SK-N-SH treated with all-trans-retinoic acid at 6 μM for 48 hours (cell line): Measurements from ENCODE around the gene SLC35G2.
A peak's percentile ranks its signal among the peaks of the same experiment; 100 is the strongest.

ENCODE experiments used
- ATAC-seq: fragments of 200-7000 bp; cut with Tn5 transposase; 3 replicates; pipeline ENCODE4 v1.9.1; 2020; ENCODE audit warnings: mild to moderate bottlenecking, moderate library complexity
- ARNTL ChIP-seq: fragments of 450-650 bp; formaldehyde crosslinking; IDR thresholded peaks from 2 replicates; pipeline ENCODE4 v1.5.0; 2020; ENCODE audit warnings: low read depth, mild to moderate bottlenecking, moderate library complexity, borderline replicate concordance
- CREB5 ChIP-seq: fragments of 250-450 bp; sonication (Bioruptor Pico); IDR thresholded peaks from 2 replicates; pipeline ENCODE4 v1.5.1; 2020; ENCODE audit warnings: low read depth, mild to moderate bottlenecking, moderate library complexity
- CSDC2 ChIP-seq: fragments of 250-450 bp; sonication (Bioruptor Pico); IDR thresholded peaks from 2 replicates; pipeline ENCODE4 v1.5.0; 2020; ENCODE audit warnings: mild to moderate bottlenecking, moderate library complexity
- CSRNP3 ChIP-seq: fragments of 250-450 bp; sonication (Bioruptor Pico); IDR thresholded peaks from 2 replicates; pipeline ENCODE4 v1.5.1; 2021; ENCODE audit warnings: mild to moderate bottlenecking, moderate library complexity
- ESRRG ChIP-seq: fragments of 250-450 bp; sonication (Bioruptor Pico); IDR thresholded peaks from 2 replicates; pipeline ENCODE4 v1.6.1; 2021; ENCODE audit warnings: mild to moderate bottlenecking
- GLIS3 ChIP-seq: fragments of 250-450 bp; sonication (Bioruptor Pico); IDR thresholded peaks from 2 replicates; pipeline ENCODE4 v1.5.0; 2020; ENCODE audit warnings: mild to moderate bottlenecking, moderate library complexity
- ISL1 ChIP-seq: fragments of 250-450 bp; sonication (Bioruptor Pico); IDR thresholded peaks from 2 replicates; pipeline ENCODE4 v2.1.2; 2022; ENCODE audit warnings: mild to moderate bottlenecking, moderate library complexity
- OSR1 ChIP-seq: fragments of 250-450 bp; sonication (Bioruptor Pico); IDR thresholded peaks from 2 replicates; pipeline ENCODE4 v1.8.0; 2022; ENCODE audit warnings: moderate library complexity, mild to moderate bottlenecking, inconsistent platforms
- PATZ1 ChIP-seq: fragments of 250-450 bp; sonication (Bioruptor Pico); IDR thresholded peaks from 2 replicates; pipeline ENCODE4 v1.8.0; 2020; ENCODE audit warnings: mild to moderate bottlenecking, moderate library complexity, borderline replicate concordance
- PPARA ChIP-seq: fragments of 250-450 bp; sonication (Bioruptor Pico); IDR thresholded peaks from 2 replicates; pipeline ENCODE4 v1.5.0; 2020; ENCODE audit warnings: mild to moderate bottlenecking, borderline replicate concordance
- RARB ChIP-seq: fragments of 250-450 bp; sonication (Bioruptor Pico); IDR thresholded peaks from 2 replicates; pipeline ENCODE4 v1.8.0; 2021; ENCODE audit warnings: mild to moderate bottlenecking, moderate library complexity
- SNAI2 ChIP-seq: fragments of 250-450 bp; sonication (Bioruptor Pico); IDR thresholded peaks from 2 replicates; pipeline ENCODE4 v1.5.0; 2020; ENCODE audit warnings: mild to moderate bottlenecking, moderate library complexity
- TCF4 ChIP-seq: fragments of 250-450 bp; sonication (Bioruptor Pico); IDR thresholded peaks from 2 replicates; pipeline ENCODE4 v1.8.0; 2021; ENCODE audit warnings: mild to moderate bottlenecking, moderate library complexity, borderline replicate concordance
- TOX ChIP-seq: fragments of 250-450 bp; sonication (Bioruptor Pico); IDR thresholded peaks from 2 replicates; pipeline ENCODE4 v1.8.0; 2021; ENCODE audit warnings: mild to moderate bottlenecking, moderate library complexity, borderline replicate concordance
- TSHZ2 ChIP-seq: fragments of 250-450 bp; sonication (Bioruptor Pico); IDR thresholded peaks from 2 replicates; pipeline ENCODE4 v1.5.0; 2020; ENCODE audit warnings: mild to moderate bottlenecking, moderate library complexity
- ZC3H10 ChIP-seq: fragments of 250-450 bp; sonication (Bioruptor Pico); IDR thresholded peaks from 2 replicates; pipeline ENCODE4 v1.5.1; 2021; ENCODE audit warnings: mild to moderate bottlenecking, moderate library complexity
- ZFP3 ChIP-seq: fragments of 250-450 bp; sonication (Bioruptor Pico); IDR thresholded peaks from 2 replicates; pipeline ENCODE4 v1.5.0; 2020; ENCODE audit warnings: mild to moderate bottlenecking, moderate library complexity
- ZFP30 ChIP-seq: fragments of 450-650 bp; formaldehyde crosslinking; IDR thresholded peaks from 2 replicates; pipeline ENCODE4 v1.5.0; 2022; ENCODE audit warnings: mild to moderate bottlenecking, moderate library complexity
- ZNF565 ChIP-seq: fragments of 450-650 bp; formaldehyde crosslinking; conservative IDR thresholded peaks from 2 replicates; pipeline ENCODE4 v1.5.0; 2020; ENCODE audit warnings: low read depth, mild to moderate bottlenecking, moderate library complexity
- ZNF70 ChIP-seq: fragments of 450-650 bp; formaldehyde crosslinking; IDR thresholded peaks from 2 replicates; pipeline ENCODE4 v1.5.0; 2020; ENCODE audit warnings: mild to moderate bottlenecking, moderate library complexity

The SLC35G2 gene

GRCh38 chr3:136882571-136882970 lies 63.6 kb downstream of the SLC35G2 start:
- ATAC-seq, result peak; percentile 55; the same call in 2 of the 3 replicates
- TF ChIP-seq CSDC2 (CRISPR knock-in tag) (no peak), TCF4 (no peak), ESRRG (CRISPR knock-in tag) (no peak), GLIS3 (no peak), ZFP3 (CRISPR knock-in tag) (no peak), ZNF70 (CRISPR knock-in tag) (no peak)

GRCh38 chr3:136883967-136884720 lies 65.2 kb downstream of the SLC35G2 start:
- no peak for ATAC-seq
- TF ChIP-seq SNAI2 (CRISPR knock-in tag) (no peak), ESRRG (CRISPR knock-in tag) (no peak), ISL1 (CRISPR knock-in tag) (no peak), TOX (CRISPR knock-in tag) (no peak), PPARA (CRISPR knock-in tag) (no peak), GLIS3 (no peak), RARB (CRISPR knock-in tag) (no peak), TCF4 (no peak), ZC3H10 (CRISPR knock-in tag) (no peak), OSR1 (CRISPR knock-in tag) (no peak), CSRNP3 (no peak), PATZ1 (CRISPR knock-in tag) (no peak), CREB5 (CRISPR knock-in tag) (no peak), TSHZ2 (CRISPR knock-in tag) (no peak), CSDC2 (CRISPR knock-in tag) (no peak), ZFP3 (CRISPR knock-in tag) (no peak)

GRCh38 chr3:136885357-136886213 lies 66.7 kb downstream of the SLC35G2 start:
- no peak for TF ChIP-seq ZNF565
- ATAC-seq, result no peak

- no peak for ATAC-seq
- TF ChIP-seq CSRNP3 (no peak), ZFP30 (no peak), RARB (CRISPR knock-in tag) (no peak), ZFP3 (CRISPR knock-in tag) (no peak), TCF4 (no peak), CREB5 (CRISPR knock-in tag) (no peak), ESRRG (CRISPR knock-in tag) (no peak), TSHZ2 (CRISPR knock-in tag) (no peak), CSDC2 (CRISPR knock-in tag) (no peak), OSR1 (CRISPR knock-in tag) (no peak), PPARA (CRISPR knock-in tag) (no peak), ZC3H10 (CRISPR knock-in tag) (no peak), ISL1 (CRISPR knock-in tag) (no peak), ARNTL (CRISPR knock-in tag) (no peak)
Measured at GRCh38 chr3:136889947-136890346, 71.0 kb downstream of the SLC35G2 start.
